ENCODE data around the gene PROM1. TPM values are rescaled to one million over a fixed set of nuclear protein-coding genes. Genes with fewer than 3 reads are reported as not detected.

Gene PROM1
- total and polyA plus RNA-seq, 2 of the 8 experiments (the other 6 are each of a cell fraction or from before 2014, with no cell fraction given): 36.0 to 59.7 TPM

DNA sequence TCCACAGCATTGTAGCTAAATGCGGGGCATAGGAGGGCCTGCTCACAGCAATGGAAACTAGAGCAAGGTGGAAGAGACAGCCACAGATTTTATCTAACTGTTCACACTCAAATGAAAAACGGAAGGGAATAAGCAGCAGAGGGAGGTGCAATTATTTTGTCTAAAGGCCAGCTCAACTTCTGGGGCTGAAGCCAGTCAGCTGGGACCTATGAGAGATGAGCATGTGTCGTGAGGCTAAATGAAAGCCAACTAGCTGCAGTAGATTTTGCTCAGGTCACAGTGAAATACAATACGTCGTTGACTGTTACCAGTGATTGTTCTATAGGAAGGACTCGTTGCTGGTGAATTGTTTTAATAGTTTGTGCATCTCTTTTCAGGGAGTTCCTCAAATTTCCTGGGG lies 94.4 kb downstream of the PROM1 start:
- Histone ChIP-seq H4K5ac (ENCODE audit: insufficient read length, low read depth, low read length) (no peak overlapping the region), H3K79me1 (ENCODE audit: low read depth, low read length) (no peaks in the 10 kb centered on the region), H3K36me3 (ENCODE audit: control insufficient read depth in 2 of 4, insufficient read depth in 4 of 4, low read length in 3 of 4) (peaks cover 18 to 86% (median 63%) of the 10 kb centered on the region in 4 experiments), H3K4me2 (ENCODE audit: insufficient read depth in 1 of 2, low read depth in 2 of 2, low read length in 2 of 2) (no peak overlapping the region), H2BK12ac (ENCODE audit: low read depth, low read length) (no peak overlapping the region), H3K27ac (ENCODE audit: low read depth, low read length) (no peak overlapping the region), H3K23me2 (ENCODE audit: low read depth, low read length) (no peaks in the 10 kb centered on the region; the same call in 1 of the 2 replicates), H4K91ac (replicated peaks; ENCODE audit: insufficient read length, low read length) (no peak overlapping the region), H2BK5ac (ENCODE audit: low read depth, low read length) (no peak overlapping the region), H3K23ac (ENCODE audit: insufficient read length) (no peak overlapping the region), H3K4me3 (ENCODE audit: extremely low read depth in 1 of 4, insufficient read depth in 2 of 4, low read depth in 3 of 4, low read length in 4 of 4) (no peak overlapping the region), H3K14ac (ENCODE audit: insufficient read length) (no peak overlapping the region), H2BK120ac (replicated peaks; ENCODE audit: low read depth, low read length) (no peak overlapping the region), H3K79me2 (ENCODE audit: control insufficient read depth in 1 of 2, insufficient read depth in 2 of 2, low read length in 2 of 2) (no peaks in the 10 kb centered on the region), H3K9me3 (ENCODE audit: insufficient read depth in 2 of 2, low read depth in 1 of 2, low read length in 1 of 2) (0 out of 4 replicates have a peak, but pooled peaks cover 2 to 4% of the 10 kb centered on the region in 2 experiments), H2BK20ac (ENCODE audit: low read length) (no peak overlapping the region), H3K4ac (replicated peaks; ENCODE audit: insufficient read length, low read depth, low read length) (no peak overlapping the region), H3K27me3 (replicated peaks in 1 of 4; ENCODE audit: control insufficient read depth in 3 of 4, extremely low read depth in 1 of 4, insufficient read depth in 3 of 4, low read length in 3 of 4) (no peaks in the 10 kb centered on the region), H3K9ac (replicated peaks in 1 of 4; ENCODE audit: extremely low read depth in 1 of 4, low read depth in 3 of 4, low read length in 3 of 4) (no peak overlapping the region), H4K20me1 (replicated peaks in 1 of 2; ENCODE audit: control insufficient read depth in 1 of 2, insufficient read depth in 2 of 2, low read length in 2 of 2) (peaks cover 0 to 1% of the 10 kb centered on the region in 2 experiments), H3K4me1 (replicated peaks in 1 of 4; ENCODE audit: control insufficient read depth in 3 of 4, insufficient read depth in 4 of 4, low read length in 3 of 4) (no peaks in the 10 kb centered on the region), H3K56ac (replicated peaks; ENCODE audit: insufficient read length, low read depth, low read length) (no peak overlapping the region), H2BK15ac (ENCODE audit: low read length) (no peak overlapping the region), H3K18ac (ENCODE audit: extremely low read depth, low read length) (no peak overlapping the region), H4K8ac (ENCODE audit: extremely low read depth, insufficient read depth, low read length) (no peak overlapping the region), H2AFZ (ENCODE audit: low read length) (no peak overlapping the region), H2AK5ac (ENCODE audit: low read depth, low read length) (no peak overlapping the region)
- TF ChIP-seq NANOG (IDR thresholded peaks at IDR 0.05; ENCODE audit: insufficient read depth, low read depth, low read length, poor library complexity, severe bottlenecking) (no peak), KDM1A (IDR thresholded peaks at IDR 0.05; ENCODE audit: borderline replicate concordance, low read length) (no peak), EGR1 (IDR thresholded peaks at IDR 0.05; ENCODE audit: borderline replicate concordance, low read depth, low read length) (no peak), RAD21 (IDR thresholded peaks at IDR 0.05 in 1 of 2, conservative IDR thresholded peaks at IDR 0.05 in 1 of 2; ENCODE audit: low read depth in 2 of 2, low read length in 2 of 2) (no peak), PHF8 (conservative IDR thresholded peaks at IDR 0.05; ENCODE audit: low read depth, low read length) (no peak), POU5F1 (IDR thresholded peaks at IDR 0.05; ENCODE audit: low read depth, low read length) (no peak), BACH1 (IDR thresholded peaks at IDR 0.05; ENCODE audit: low read length) (no peak)
- TF ChIP-seq, protein P1, sequence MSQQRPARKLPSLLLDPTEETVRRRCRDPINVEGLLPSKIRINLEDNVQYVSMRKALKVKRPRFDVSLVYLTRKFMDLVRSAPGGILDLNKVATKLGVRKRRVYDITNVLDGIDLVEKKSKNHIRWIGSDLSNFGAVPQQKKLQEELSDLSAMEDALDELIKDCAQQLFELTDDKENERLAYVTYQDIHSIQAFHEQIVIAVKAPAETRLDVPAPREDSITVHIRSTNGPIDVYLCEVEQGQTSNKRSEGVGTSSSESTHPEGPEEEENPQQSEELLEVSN (IDR thresholded peaks at IDR 0.05): no peak
- TF ChIP-seq, protein P2, sequence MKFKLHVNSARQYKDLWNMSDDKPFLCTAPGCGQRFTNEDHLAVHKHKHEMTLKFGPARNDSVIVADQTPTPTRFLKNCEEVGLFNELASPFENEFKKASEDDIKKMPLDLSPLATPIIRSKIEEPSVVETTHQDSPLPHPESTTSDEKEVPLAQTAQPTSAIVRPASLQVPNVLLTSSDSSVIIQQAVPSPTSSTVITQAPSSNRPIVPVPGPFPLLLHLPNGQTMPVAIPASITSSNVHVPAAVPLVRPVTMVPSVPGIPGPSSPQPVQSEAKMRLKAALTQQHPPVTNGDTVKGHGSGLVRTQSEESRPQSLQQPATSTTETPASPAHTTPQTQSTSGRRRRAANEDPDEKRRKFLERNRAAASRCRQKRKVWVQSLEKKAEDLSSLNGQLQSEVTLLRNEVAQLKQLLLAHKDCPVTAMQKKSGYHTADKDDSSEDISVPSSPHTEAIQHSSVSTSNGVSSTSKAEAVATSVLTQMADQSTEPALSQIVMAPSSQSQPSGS (IDR thresholded peaks at IDR 0.05; ENCODE audit: low read length): no peak
- TF ChIP-seq, protein P3, sequence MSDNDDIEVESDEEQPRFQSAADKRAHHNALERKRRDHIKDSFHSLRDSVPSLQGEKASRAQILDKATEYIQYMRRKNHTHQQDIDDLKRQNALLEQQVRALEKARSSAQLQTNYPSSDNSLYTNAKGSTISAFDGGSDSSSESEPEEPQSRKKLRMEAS (IDR thresholded peaks at IDR 0.05): no peak
- FAIRE-seq (no peak), DNase-seq (ENCODE audit: low read depth in 1 of 2, low spot score in 2 of 2) (no peak)
- POLR2A ChIA-PET (ENCODE audit: partially characterized antibody): interaction anchor here (0.8 kb wide), 1 partner anchor 14 kb away, joined by 3 read pairs; no protein-coding TSS in a partner anchor
- 77% methylated on average over 6 of the region's 6 CpGs; no CpG with 5 or more reads in 1 of the 2 experiments for WGBS, 2 experiments (ENCODE audit: extremely low coverage in 1 of 2, insufficient coverage in 1 of 2, insufficient read length in 1 of 2, insufficient replicate concordance in 2 of 2, low coverage in 1 of 2, low lambda C conversion rate in 2 of 2, missing lambda C conversion rate in 1 of 2)
- CTCF ChIA-PET (ENCODE audit: partially characterized antibody): interaction anchor here (1.1 to 1.2 kb wide), 3 partner anchors 107 to 207 kb away, joined by 3 to 4 read pairs (median 3); no protein-coding TSS in a partner anchor

All from H1 (cell line).